ENCODE measurements around the gene VIL1.

GRCh38 chr2:218395456-218395825 is 23.5 kb upstream of the VIL1 start:
- TF ChIP-seq FOXK2 (IDR thresholded peaks at IDR 0.05), result no peak
- no peak for TF ChIP-seq LEF1 (IDR thresholded peaks at IDR 0.05; ENCODE audit: borderline replicate concordance)
- TF ChIP-seq SP1 (IDR thresholded peaks at IDR 0.05), result no peak
- TF ChIP-seq FOXA1 (IDR thresholded peaks at IDR 0.05), result no peak
- TF ChIP-seq SUZ12 (IDR thresholded peaks at IDR 0.05), result no peak
- no peak for TF ChIP-seq FOXM1 (IDR thresholded peaks at IDR 0.05; ENCODE audit: borderline replicate concordance)
- TF ChIP-seq NFRKB (IDR thresholded peaks at IDR 0.05), result no peak
- TF ChIP-seq CTBP1 (IDR thresholded peaks at IDR 0.05; ENCODE audit: borderline replicate concordance), result no peak
- no peak for TF ChIP-seq ARNT (IDR thresholded peaks at IDR 0.05)
- no peak for TF ChIP-seq L3MBTL2 (conservative IDR thresholded peaks at IDR 0.05)
- TF ChIP-seq BHLHE40 (IDR thresholded peaks at IDR 0.05; ENCODE audit: borderline replicate concordance), result no peak
- no peak for TF ChIP-seq HDGF (IDR thresholded peaks at IDR 0.05; ENCODE audit: borderline replicate concordance)

All from HEK293T (cell line).